22Rv1 (cell line): ENCODE data around the gene ASPHD1.
"Not testable (repeated sequence)": the region's sequence is repeated elsewhere in the genome, so short reads cannot be mapped to it uniquely, and the experiment has no call there.

Experiments used
- CTCF ChIP-seq: fragments of 450-650 bp; IDR thresholded peaks from 2 replicates; pipeline ENCODE4 v1.5.1; 2017; ENCODE audit warnings: mild to moderate bottlenecking
- ZFX ChIP-seq: fragments of 450-650 bp; IDR thresholded peaks from 2 replicates; pipeline ENCODE4 v1.6.1; 2017; ENCODE audit warnings: antibody characterized with exemption, borderline replicate concordance

- TF ChIP-seq CTCF, ZFX: not testable (repeated sequence)
These were observed 31.5 kb downstream of the ASPHD1 start for GRCh38 chr16:29931750-29932149.
